Fibroblast of villous mesenchyme (primary cell): ENCODE results near the gene ETV4. TPM values are rescaled to one million over a fixed set of nuclear protein-coding genes. Genes with fewer than 3 reads are reported as not detected.

Experiments
- DNase-seq: peaks from one replicate; pipeline ENCODE4 v3.0.0-alpha.2; 2010; ENCODE audit warnings: low read depth
- H3K4me3 ChIP-seq: 2 replicates; pipeline ENCODE4 v1.5.1; 2011; ENCODE audit warnings: low read depth, mild to moderate bottlenecking, low read length
- CTCF ChIP-seq: IDR thresholded peaks from 2 replicates; pipeline ENCODE4 v1.5.1; 2012; ENCODE audit warnings: low read depth, mild to moderate bottlenecking, low read length; ENCODE audit not compliant: insufficient read depth
- total RNA-seq: library from RNA; depleted of rRNA; stranded (reverse); fragments of >200 nt; gene quantifications from 2 replicates; pipeline ENCODE4 v1.2.3, GENCODE V29; 2012

Gene ETV4
- total RNA-seq, 1 donor: 4.7 TPM

GRCh38 chr17:43572368-43572980 lies 26.3 kb upstream of the ETV4 start:
- no peak for TF ChIP-seq CTCF
- H3K4me3 ChIP-seq: no peak overlapping the region
- no peak for DNase-seq

GRCh38 chr17:43570518-43570928 lies 24.4 kb upstream of the ETV4 start:
- no peak overlapping the region for H3K4me3 ChIP-seq
- DNase-seq: peak; percentile 26
- no peak for TF ChIP-seq CTCF

- no peak overlapping the region for H3K4me3 ChIP-seq
- TF ChIP-seq CTCF: no peak
- DNase-seq: no peak
Measured at GRCh38 chr17:43568506-43569082, 22.5 kb upstream of the ETV4 start.

GRCh38 chr17:43563600-43564594 lies 17.8 kb upstream of the ETV4 start:
- TF ChIP-seq CTCF: no peak
- no peak for DNase-seq
- H3K4me3 ChIP-seq: no peak overlapping the region

GRCh38 chr17:43562679-43563599 lies 16.8 kb upstream of the ETV4 start:
- DNase-seq: no peak
- no peak overlapping the region for H3K4me3 ChIP-seq
- no peak for TF ChIP-seq CTCF
